Calu3 (cell line): ENCODE data around the gene SLC39A2. TPM values are rescaled to one million over a fixed set of nuclear protein-coding genes. Genes with fewer than 3 reads are reported as not detected.
"Not testable (repeated sequence)": the region's sequence is repeated elsewhere in the genome, so short reads cannot be mapped to it uniquely, and the experiment has no call there.

Experiments
- Bru-seq: library from RNA; stranded (reverse); fragments of 400-500 nt; gene quantifications from one replicate; lab custom pipeline; 2021; lab: Mats Ljungman, UMichigan
- BruChase-seq, 2 experiments: library from RNA; stranded (reverse); fragments of 400-500 nt; gene quantifications; one replicate each; lab custom pipeline; 2021; lab: Mats Ljungman, UMichigan
- BruUV-seq: library from RNA; stranded (reverse); fragments of 400-500 nt; replicated peaks from 2 replicates; lab custom pipeline; 2021; lab: Mats Ljungman, UMichigan
- CTCF ChIA-PET: fragments of 300-600 bp; sonication (Branson Sonifier 250); formaldehyde crosslinking; loops from one replicate; lab custom pipeline; 2022; ENCODE audit warnings: antibody characterized with exemption; lab: Charles Lee
- DNase-seq: peaks from one replicate; pipeline ENCODE4 v3.0.0; 2022
- H3K27ac Mint-ChIP-seq: one replicate; pipeline ENCODE4 v1.8.0; 2022; ENCODE audit warnings: mixed read lengths; ENCODE audit not compliant: unreplicated experiment
- H3K27me3 Mint-ChIP-seq: one replicate; pipeline ENCODE4 v1.8.0; 2022; ENCODE audit warnings: mixed read lengths; ENCODE audit not compliant: unreplicated experiment
- H3K36me3 Mint-ChIP-seq: one replicate; pipeline ENCODE4 v1.8.0; 2022; ENCODE audit warnings: mild to moderate bottlenecking, moderate library complexity, mixed read lengths; ENCODE audit not compliant: insufficient read depth, unreplicated experiment
- H3K4me1 Mint-ChIP-seq: one replicate; pipeline ENCODE4 v1.8.0; 2022; ENCODE audit warnings: mild to moderate bottlenecking, low read depth, mixed read lengths; ENCODE audit not compliant: unreplicated experiment
- H3K4me3 Mint-ChIP-seq: one replicate; pipeline ENCODE4 v1.8.0; 2022; ENCODE audit warnings: mild to moderate bottlenecking, low read depth, moderate library complexity, mixed read lengths; ENCODE audit not compliant: unreplicated experiment
- H3K9me3 Mint-ChIP-seq: one replicate; pipeline ENCODE4 v1.8.0; 2022; ENCODE audit warnings: low read depth, mixed read lengths; ENCODE audit not compliant: unreplicated experiment
- intact Hi-C: fragments of 100-400 bp; cut with micrococcal nuclease; formaldehyde crosslinking; loops from one replicate; pipeline ENCODE4 v1.10.0; 2022; ENCODE audit not compliant: unreplicated experiment
- long read RNA-seq: library from polyadenylated mRNA; stranded (forward); transcript quantifications from one replicate; pipeline ENCODE4 v2.0.0, GENCODE V29; 2022
- total RNA-seq: library from RNA; stranded (reverse); gene quantifications from 2 replicates; pipeline ENCODE4 v1.2.3, GENCODE V29; 2022
- TF ChIP-seq, protein P1 (sequence below): fragments of 200-600 bp; IDR thresholded peaks from one replicate; pipeline ENCODE4 v1.8.0; 2022; ENCODE audit warnings: antibody characterized with exemption; ENCODE audit not compliant: unreplicated experiment

Gene SLC39A2, protein sequence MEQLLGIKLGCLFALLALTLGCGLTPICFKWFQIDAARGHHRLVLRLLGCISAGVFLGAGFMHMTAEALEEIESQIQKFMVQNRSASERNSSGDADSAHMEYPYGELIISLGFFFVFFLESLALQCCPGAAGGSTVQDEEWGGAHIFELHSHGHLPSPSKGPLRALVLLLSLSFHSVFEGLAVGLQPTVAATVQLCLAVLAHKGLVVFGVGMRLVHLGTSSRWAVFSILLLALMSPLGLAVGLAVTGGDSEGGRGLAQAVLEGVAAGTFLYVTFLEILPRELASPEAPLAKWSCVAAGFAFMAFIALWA
- not detected in 2 replicates for total RNA-seq
- Bru-seq, nascent RNA: percentile 22 among the genes with signal in this experiment
- percentile 14 among the genes with signal in this experiment for BruChase-seq, experiment 1, labeled RNA remaining after a 6-hour chase
- BruChase-seq, experiment 2, labeled RNA remaining after a 2-hour chase: percentile 15 among the genes with signal in this experiment
- long read RNA-seq: 0 reads

DNA sequence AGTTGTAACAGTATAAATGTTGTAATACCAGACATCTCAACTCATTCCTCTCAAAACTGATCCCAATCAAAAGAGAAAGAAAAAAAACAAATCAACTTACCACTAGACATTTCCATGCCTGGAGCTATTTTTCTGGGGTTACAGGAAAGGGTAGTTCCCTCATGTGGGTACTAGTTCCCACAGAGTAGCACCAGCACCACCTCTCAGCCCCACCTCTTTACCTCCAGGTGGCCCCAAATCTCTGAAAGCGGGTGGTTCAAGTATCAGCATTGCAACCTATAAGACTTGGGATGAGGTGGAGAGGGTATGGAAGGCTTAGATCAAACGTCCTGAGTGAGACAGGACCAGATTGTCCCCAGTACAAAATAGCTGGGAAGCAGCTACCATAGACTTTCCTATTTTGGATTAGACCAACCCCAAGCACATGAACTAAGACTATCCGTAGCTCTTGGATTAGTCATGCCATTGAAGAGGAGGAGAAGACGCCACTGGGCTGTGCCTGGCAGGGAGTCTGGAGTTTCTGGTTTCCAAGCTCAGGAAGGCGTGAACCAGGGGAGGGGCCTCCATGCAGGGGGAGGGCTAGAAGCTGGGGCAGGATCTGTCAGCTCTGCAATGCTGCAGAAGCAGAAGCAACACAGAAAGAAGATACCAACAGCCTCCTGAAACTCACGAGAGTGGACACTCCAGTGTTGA is at the start of gene SLC39A2:
SLC39A2 (plus strand) TSS at position 620 of the 693 bp plus-strand sequence. CDS start 154 bp downstream, outside the sequence.
- BruUV-seq: no TSS peak
- Mint-ChIP-seq H3K27ac (peak within 1 kb of the TSS; percentile 37), H3K4me1 (peaks cover 32% of the 10 kb centered on the region), H3K9me3 (no peaks in the 10 kb centered on the region), H3K27me3 (no peaks in the 10 kb centered on the region), H3K4me3 (no peak within 1 kb of the TSS), H3K36me3 (peaks cover 9% of the 10 kb centered on the region)
- peak; percentile 31 for DNase-seq
- intact Hi-C loops: no loop called here
- TF ChIP-seq, protein P1, sequence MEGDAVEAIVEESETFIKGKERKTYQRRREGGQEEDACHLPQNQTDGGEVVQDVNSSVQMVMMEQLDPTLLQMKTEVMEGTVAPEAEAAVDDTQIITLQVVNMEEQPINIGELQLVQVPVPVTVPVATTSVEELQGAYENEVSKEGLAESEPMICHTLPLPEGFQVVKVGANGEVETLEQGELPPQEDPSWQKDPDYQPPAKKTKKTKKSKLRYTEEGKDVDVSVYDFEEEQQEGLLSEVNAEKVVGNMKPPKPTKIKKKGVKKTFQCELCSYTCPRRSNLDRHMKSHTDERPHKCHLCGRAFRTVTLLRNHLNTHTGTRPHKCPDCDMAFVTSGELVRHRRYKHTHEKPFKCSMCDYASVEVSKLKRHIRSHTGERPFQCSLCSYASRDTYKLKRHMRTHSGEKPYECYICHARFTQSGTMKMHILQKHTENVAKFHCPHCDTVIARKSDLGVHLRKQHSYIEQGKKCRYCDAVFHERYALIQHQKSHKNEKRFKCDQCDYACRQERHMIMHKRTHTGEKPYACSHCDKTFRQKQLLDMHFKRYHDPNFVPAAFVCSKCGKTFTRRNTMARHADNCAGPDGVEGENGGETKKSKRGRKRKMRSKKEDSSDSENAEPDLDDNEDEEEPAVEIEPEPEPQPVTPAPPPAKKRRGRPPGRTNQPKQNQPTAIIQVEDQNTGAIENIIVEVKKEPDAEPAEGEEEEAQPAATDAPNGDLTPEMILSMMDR: no peak
- CTCF ChIA-PET: interaction anchor here (0.5 to 3.3 kb wide), 4 partner anchors 16 to 391 kb away, joined by 3 to 15 read pairs (median 8); no protein-coding TSS in a partner anchor

DNA sequence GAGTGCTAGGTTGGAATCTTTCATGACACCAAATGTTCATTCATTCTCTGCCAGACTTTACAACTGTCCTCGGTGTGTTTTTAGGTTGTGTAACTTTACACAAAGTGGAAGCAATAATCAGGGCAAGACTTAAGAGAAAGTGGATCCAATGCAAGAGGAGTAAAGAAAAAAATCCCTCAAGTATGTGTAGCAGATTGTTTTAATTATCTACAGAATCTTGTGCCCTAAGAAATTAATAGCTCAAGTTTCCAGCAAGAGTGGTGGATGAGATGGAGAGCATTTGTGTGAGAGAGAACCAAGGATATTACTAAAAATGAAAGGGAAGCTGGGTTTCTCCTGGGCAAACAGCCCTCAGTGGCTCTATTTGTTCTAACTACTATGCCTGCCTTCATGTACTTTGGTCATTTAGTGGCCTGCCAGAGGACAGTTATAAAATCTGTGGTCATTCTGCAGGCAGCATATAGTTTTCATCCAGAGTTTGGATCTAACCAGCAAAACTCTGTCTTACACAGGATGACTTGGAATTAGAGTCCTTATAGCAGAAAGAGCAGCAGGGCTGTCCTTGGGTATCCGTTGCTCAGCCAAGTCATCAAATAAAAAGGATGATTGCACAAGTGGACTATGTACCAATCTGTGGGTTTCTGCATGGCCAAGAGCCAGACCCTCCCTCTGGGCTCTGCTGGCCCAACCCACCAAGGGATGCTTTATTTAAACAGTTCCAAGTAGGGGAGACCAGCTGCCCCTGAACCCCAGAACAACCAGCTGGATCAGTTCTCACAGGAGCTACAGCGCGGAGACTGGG is 44.2 kb upstream of the SLC39A2 start, which contains the start of gene RNASE2:
RNASE2 (plus strand) TSS at position 752 of the 802 bp plus-strand sequence. CDS start 285 bp downstream, outside the sequence.
- CTCF ChIA-PET, DNase-seq: not testable (repeated sequence)
- H3K27me3 Mint-ChIP-seq: peaks cover 78% of the 10 kb centered on the region

DNA sequence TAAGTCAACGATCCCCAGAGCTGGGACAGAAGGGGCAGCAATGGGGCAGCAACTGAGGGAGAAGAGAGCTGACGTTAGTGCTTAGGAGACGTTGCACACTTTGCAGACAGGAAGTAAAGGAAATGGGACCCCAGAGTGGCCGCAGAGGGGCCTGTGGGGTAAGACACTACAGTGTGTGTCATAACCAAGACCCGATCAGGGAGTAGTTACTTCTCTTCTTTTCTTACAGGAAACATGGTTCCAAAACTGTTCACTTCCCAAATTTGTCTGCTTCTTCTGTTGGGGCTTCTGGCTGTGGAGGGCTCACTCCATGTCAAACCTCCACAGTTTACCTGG is 43.6 kb upstream of the SLC39A2 start:
- BruUV-seq, intact Hi-C loops, DNase-seq, H3K9me3 Mint-ChIP-seq, H3K27ac Mint-ChIP-seq, H3K4me3 Mint-ChIP-seq, CTCF ChIA-PET, H3K4me1 Mint-ChIP-seq, H3K36me3 Mint-ChIP-seq: not testable (repeated sequence)
- H3K27me3 Mint-ChIP-seq: peaks cover 73% of the 10 kb centered on the region

More for the DNA sequence above, 44.2 kb upstream of the SLC39A2 start, which contains the start of gene RNASE2:
- intact Hi-C loops, H3K36me3 Mint-ChIP-seq, H3K27ac Mint-ChIP-seq, H3K9me3 Mint-ChIP-seq, BruUV-seq, H3K4me1 Mint-ChIP-seq, H3K4me3 Mint-ChIP-seq: not testable (repeated sequence)

DNA sequence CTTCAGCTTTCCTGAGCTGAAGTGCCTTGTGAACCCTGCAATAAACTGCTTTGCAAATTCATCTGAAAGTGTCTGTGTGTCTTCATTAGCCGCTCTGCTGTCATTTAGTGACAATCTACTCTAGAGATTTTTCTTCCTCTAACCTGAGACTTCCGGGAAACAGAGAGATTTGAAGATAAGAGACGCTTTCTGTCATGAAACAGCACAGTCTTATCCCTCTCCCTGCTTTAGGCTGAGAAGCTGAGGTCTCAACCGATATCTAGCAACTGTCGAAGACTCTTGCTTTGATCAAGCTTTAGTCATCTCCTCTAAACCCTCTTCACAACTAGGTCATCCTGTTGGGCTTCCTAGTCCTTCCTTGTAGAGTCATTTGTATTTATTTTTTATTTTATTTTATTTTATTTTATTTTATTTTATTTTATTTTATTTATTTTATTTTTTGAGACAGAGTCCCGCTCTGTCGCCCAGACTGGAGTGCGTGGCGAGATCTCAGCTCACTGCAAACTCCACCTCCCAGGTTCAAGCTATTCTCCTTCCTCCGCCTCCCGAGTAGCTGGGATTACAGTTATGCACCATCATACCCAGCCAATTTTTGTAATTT is 42.6 kb upstream of the SLC39A2 start:
- peaks cover 63% of the 10 kb centered on the region for H3K27me3 Mint-ChIP-seq
- no peaks in the 10 kb centered on the region for H3K9me3 Mint-ChIP-seq
- no peaks in the 10 kb centered on the region for H3K4me1 Mint-ChIP-seq
- intact Hi-C loops: no loop called here
- DNase-seq: no peak
- no peak overlapping the region for H3K27ac Mint-ChIP-seq
- H3K4me3 Mint-ChIP-seq: no peak overlapping the region
- TF ChIP-seq, protein P1: no peak
- no peaks in the 10 kb centered on the region for H3K36me3 Mint-ChIP-seq
- BruUV-seq: no TSS peak
- CTCF ChIA-PET: no interaction called here

DNA sequence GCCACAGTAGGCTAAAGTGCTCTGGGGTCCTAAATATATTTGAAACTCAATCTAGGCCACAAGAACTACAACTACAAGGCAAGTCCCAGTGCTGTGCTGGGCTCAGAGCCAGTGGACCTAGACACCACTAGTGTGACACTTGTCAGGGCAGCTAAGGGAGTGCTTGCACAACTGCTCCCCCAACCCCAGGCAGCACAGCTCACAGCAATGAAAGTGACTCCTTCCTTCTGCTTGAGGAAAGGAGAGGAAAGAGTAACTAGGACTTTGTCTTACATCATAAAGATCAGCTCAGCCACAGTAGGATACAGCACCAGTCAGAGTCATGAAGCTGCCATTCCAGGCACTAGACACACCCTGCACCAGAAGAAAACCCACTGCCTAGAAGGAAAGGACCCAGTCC is 40.1 kb upstream of the SLC39A2 start:
- H3K9me3 Mint-ChIP-seq, CTCF ChIA-PET, H3K36me3 Mint-ChIP-seq, H3K4me3 Mint-ChIP-seq, intact Hi-C loops, H3K4me1 Mint-ChIP-seq, DNase-seq, BruUV-seq, H3K27ac Mint-ChIP-seq: not testable (repeated sequence)
- peaks cover 54% of the 10 kb centered on the region for H3K27me3 Mint-ChIP-seq
